ENCODE measurements around the gene CACNG7.

- no peak for TF ChIP-seq CTCF (IDR thresholded peaks at IDR 0.05)
- TF ChIP-seq POLR2A (IDR thresholded peaks at IDR 0.05): no peak
These were observed 37.6 kb upstream of the CACNG7 start for GRCh38 chr19:53871454-53871853.

Measured in lower leg skin (tissue), 3 donors.